T-helper 22 cell (primary cell): ENCODE data around the gene ASTN1.
"Not testable (repeated sequence)": the region's sequence is repeated elsewhere in the genome, so short reads cannot be mapped to it uniquely, and the experiment has no call there.

Experiments
- DNase-seq: peaks from one replicate; pipeline ENCODE4 v3.0.0-alpha.2; 2020; ENCODE audit warnings: low read depth

Gene ASTN1

DNA sequence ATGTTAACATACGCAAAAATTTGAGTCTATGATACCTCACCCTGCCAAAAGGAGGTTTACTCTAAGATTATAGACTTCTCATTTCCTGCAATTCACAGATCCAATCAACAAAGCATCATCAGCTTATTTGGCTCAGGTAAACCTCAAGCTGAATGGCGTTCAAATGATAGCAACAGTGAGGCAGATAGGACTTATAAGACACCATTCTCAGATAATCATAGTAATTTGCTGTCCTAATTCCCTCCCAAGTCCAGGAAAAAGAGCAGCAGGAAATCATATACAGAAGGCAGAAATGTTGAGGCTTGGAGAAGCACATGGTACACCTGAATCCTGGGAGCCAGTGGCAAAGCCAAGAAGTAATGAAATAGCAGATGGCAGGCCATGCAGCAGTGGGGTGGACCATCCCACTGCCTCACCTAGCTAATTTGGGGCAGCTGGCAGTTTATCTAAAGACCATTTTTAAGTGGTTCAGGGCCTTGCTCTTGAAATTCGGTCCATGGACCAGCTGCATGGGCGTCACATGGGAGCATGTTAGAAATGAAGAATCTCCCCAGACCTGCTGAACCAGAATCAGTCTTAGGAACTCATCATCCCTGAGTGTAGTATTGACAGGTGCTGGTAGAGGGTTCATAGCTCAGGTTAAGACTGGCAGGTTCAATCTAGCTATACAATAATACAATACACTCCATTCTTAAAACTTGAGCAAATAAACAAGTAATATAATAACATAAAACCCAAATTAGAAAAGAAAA is 57.7 kb downstream of the ASTN1 start:
- DNase-seq: no peak

DNA sequence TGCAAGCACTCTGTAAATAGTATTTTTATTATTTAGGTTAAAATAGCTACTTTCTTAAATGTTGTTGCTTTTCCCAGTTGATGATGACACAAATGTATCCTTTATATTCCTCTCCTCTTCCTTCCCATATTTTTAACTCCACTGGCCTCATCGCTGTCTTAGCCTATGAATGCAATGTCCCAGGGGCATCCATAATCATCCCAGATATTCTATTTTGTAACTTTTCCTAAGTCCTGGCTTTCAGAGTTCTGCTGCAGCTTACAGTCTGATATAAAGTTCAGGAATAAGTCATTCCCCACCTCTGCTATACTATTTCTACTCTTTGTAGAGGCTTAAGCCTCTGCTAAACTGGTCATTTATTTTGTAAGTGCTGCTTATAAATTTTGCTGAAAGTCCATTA is 58.3 kb downstream of the ASTN1 start:
- no peak for DNase-seq

DNA sequence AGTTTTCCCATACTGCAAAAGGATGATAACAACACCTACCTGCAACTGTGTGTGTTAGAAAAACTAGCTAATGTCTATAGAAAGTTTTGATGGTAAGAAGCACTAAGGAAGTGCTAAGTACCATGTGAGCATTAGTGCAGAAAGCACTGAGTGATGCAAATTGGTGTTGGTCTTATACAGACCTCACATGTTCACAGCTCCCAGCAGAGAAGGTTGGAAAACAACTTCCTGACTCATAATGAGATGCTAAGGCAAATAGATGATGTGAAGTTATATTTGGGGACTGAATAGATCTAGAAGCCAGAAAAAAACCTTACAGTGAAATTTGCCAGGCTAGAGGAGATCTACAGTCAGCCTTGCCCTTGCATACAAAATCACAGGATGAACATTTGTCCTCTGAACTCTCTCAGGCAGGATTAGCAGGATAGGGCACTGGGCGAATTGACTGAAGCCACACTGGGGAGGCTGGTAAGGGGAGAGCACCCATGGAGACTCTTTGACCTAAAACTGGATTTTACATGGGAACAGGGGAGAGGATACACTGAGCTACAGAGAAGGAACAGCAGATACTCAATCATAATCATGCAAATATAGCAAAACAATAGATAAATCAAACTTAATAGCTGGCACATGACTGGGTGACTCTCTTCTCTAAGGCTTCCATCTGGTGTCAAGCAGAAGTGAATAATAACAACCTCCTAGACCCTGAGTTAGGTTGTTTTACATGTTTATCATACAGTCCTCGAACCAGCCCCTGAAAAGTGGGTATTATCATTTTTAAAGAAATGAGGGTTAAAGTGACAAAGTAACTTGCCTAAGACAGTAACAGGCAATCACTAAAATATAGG is 61.3 kb downstream of the ASTN1 start:
- no peak for DNase-seq

DNA sequence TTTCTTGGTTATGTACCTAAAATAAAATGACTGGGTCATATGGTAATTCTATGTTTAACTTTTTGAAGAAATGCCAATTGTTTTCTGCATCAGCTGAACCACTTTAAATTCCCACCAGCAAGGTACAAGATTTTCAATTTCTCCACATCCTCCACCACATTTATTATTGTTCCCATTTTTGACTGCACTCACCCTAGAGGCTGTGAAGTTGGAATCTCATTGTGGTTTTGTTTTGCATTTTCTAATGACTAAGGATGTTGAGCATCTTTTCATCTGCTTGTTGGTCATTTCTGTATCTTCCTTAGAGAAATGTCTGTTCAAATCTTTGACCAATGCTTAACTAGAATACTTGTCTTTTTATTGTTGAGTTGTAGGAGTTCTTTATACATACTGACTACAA is 72.5 kb downstream of the ASTN1 start:
- no peak for DNase-seq

DNA sequence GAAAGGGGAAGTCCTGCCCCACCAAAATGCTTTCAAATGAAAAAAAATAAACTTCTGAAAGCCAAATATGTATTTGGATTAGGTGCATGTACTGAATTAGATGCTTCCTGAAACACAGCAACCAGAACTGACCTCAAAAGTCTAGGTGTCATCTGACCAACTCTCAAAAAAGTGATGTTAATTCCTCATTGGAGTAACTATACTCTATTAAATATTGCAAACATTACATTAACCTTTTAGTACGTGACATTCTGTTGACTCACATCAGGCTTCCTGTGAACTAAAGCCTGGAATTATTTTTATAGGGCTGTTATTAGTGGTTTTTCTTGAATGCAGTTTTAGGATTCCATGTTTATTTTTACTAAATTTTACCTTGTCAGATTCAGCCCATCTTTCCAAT is 73.5 kb downstream of the ASTN1 start:
- no peak for DNase-seq

DNA sequence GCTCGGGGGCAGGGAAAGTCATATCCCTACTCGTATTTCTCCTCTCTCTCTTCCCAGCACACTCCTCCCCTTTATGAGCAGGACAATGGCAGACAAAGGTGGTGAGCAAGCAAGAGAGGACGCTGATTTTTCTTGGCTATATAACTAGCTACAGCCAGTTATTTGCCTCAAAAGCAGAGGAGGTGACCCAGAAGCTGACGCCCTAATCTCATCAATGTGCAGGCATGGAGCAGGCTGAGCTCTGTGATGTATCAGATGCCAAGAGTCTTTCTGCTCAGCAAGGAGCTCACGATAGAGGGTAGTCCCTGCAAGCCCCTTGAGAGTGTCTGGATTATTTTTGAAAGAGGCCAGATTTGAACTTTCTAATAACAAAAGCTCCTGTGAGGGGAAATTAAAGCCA is 75.5 kb downstream of the ASTN1 start:
- DNase-seq: no peak

DNA sequence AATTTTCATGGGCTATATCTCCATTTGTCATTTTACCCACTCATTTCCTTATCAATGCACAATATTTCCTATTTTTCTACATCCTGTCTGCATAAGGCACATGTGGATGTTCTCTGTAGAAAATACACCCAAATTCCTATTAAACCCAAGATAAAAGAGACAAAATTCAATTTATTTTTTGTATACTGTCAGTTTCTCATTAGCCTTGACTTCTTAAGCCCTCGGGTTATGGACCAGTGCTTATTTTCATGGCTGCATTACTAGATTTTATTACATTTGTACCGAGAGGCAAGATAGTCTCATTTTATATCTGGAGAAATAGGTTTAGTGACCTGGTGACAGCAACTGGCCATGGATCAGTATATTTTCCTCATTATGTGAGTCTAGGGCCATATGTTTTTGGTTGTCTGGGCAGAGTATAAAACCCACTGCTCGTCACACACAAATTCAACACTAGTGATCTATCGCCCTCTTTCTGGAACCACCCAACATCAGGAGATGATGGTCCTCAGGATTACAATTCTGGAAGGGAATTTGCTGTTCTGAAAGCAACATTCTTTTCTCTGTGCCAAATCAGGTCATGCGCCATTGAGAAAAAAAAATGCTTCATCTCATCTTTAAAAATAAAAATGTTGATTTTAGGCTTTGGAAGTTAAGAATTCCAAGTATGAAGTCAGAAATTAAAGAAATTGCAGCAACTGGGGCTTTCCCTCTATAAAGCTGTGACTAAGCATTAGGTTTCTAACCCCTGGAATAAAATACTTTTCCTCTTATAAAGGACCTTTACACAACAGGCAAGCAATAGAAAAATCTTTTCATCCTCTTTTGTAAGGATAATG is 81.4 kb downstream of the ASTN1 start:
- no peak for DNase-seq

DNA sequence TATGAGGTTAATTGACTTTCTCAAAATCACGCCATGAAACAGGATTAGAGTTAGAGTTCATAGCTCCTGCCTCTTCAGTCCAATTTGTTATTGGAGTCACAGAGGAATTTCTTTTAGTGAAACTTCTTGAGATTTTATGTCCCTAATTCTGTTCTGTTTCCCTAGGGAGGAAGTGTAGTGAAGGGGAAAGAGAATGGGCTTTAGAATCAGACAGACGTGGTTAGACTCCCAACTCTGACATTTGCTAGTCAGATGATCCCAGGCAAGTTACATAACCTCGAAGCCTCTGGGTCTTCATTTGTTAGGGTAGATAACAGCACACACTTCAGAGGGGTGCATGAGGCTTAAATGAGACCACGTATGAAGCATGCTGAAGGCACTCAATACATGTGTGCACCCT is 83.9 kb downstream of the ASTN1 start:
- DNase-seq: no peak

DNA sequence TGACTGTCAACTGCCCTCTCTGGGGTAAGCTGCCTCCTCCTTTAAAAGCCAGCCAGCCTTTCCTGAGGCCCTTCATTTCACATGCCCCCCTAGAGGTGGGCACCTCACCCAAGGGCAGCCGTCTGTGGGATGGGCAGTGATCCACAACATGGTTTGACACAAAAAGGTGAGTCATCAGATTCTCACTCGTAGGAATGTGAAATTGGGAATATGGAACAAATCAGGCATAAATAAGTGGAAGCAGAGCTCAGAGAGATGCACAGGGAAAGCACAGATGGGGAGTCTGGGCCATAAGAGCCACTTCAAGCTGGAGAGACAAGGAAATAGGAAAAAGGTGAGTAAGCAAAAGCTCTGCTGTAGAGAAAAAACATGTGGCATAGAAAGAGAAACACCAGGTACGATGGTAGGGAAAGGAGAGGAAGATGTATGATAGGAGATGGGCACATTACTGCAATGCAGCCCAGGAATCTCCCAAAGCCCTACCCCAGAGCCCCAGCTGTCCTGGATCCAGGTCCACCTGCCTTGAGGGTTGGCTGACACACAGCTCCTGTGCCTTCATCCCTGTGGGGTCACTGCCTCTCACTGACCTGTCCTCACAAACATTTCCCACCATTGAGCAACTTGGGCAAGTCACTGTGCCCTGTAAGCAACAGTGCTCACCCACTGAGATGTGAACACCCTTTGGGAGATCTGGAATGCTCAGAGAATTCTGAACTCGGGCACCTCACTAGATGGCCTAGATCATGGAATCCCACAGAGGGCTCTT is 86.6 kb downstream of the ASTN1 start:
- no peak for DNase-seq

DNA sequence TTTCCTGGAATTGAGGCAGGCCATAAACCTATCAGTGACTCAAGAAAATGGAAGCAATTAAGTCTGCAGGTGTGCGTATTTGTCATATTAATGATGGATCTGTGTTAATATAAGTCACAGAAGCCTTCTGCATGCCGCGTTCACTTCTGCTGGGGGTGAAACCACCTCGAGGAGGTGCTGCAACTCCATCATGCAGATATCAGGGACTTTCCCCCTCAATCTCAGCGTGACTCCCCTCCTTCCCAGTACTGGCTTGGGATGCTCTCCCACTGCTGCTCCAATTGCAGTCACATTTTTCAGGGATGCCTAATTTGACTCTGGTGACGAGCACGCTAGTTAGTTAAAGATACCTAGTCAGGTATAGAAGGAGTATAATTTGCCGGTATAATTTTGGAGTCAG is 87.5 kb downstream of the ASTN1 start:
- no peak for DNase-seq

DNA sequence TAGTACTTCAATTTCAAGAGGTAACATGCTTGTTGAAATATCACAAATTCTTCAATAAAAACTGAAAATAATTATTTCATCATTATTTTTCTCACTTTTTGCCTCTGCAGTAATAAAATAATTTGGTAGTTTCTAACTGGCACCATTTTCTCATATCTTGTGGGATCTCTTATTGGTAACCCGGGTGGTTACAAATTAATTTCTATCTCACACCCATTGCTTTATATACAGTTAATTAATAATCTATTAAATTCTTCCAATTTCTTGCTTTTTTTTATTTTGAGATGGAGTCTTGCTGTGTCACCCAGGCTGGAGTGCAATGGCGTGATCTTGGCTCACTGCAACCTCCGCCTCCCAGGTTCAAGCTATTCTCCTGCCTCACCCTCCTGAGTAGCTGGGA is 89.7 kb downstream of the ASTN1 start:
- not testable (repeated sequence) for DNase-seq

DNA sequence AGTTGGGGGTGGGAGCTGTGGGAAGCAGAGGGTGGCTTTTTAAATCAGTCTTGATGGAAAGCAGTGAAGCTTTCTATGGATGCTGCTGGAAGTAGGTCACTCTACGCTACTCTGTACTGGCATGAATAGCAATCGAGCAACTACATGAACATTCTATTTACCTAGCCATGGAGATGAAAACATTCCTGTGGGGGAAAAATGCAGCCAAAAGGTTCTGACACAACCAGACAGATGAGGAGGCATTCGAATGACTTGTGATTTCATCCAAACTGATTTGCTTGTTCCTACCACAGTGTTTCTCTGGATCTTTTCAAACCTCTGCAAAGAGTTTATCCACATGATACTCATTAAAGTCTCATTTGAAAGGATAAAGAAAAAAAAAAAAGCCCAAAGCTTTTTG is 95.0 kb downstream of the ASTN1 start:
- DNase-seq: no peak

DNA sequence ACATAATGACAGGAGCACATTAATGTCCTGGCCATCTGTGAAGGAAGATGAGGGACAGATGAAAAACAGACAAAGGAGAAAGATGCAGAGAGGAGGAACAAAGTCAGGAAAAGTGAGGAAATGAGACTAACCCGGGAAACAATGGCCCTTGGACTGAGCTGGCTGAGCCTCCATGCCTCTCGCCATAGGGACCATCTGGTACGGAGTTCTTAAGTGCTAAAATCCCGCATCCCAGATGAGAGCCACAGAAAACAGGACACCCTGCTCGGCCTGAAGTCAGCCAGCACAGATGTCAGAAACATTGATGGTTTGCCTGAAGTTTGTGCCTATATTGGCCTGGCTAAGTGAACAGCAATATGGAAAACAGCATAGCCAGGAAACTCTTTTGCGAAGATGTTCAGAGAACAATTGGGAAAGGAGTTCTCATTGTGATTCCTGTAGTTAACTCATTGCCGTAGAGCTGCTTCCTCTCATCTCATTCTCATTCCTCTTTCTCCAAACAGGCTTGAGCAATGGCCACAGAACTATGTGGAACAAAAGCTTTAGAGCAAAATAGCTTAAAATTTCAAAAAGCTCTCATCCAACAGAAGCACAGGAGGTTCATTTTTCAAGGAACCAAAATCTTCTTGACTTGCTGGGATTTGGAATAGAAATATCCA is 96.6 kb downstream of the ASTN1 start:
- no peak for DNase-seq

DNA sequence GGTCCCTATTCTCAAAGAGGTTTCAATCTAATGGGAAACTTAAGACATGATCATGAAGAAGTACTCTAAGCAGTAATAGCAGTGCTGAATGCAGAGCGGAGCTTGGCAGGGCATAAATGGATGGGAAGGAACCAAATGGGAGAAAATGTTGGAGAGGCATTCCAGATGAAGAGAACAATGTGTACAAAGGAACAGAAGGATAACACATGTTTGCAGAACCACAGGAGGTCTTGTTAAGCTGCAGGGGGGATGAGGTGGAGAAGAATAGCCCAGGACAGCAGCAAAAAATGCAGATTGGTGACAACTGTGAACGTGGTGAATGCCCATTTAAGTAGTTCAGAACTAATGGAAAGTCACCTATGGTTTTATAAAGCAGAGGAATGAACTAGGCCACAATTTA is 99.1 kb downstream of the ASTN1 start:
- DNase-seq: no peak

DNA sequence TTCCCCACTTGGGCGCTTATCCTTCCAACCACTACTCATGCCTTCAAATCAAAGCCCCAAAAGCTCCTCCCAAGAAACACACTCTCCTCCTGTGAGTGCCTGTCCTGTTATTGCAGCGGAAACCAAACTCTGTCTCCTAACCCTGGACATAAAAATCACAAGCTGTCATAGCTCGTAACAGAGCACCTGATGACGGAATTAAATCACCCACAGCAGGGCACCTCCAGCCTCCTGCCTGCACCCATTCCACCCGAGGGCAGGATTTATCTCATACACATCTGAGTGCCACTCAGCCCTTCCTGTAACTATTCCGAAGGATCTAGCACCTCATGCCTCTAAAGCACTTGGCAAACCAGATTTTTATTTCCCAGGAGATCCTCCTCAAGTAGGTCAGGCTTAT is 100.9 kb downstream of the ASTN1 start:
- no peak for DNase-seq

DNA sequence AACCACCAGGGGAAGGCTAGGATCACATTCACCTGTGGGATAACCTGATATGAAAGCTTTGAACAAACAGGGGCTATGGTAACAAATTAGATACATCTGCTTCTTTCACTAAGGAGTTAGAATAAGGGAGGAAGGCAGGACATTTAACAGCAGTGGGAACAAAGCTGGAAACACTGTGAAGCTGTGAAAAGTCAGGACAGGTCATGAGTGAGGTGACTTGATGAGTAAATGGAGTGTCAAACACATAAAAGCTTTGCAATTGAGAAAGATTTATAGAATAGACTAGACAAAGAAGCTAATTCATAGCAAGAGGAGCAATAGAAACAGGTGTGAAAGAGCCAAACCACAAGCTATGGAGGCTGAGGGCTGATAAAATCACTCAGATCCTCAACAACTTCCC is 110.0 kb downstream of the ASTN1 start:
- no peak for DNase-seq

DNA sequence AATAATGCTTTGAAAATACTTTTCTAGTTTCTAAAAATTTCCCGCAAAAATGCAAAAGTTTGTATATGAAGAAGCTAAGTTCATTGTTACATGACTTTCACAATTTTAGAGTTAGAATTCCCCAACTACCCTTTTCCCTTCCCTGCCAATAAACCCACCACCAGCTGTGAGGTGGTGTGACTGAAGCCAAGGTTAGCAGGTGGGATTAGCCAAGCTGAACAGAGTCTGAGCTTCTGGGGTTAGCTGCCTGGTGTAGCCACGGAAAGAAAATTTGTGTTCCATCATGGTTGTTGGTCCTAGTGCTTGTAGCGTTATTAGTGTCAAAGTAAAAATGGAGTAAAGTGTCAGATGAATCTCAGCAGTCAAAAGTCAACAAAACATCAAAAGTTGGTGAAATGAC is 110.9 kb downstream of the ASTN1 start:
- DNase-seq: no peak

DNA sequence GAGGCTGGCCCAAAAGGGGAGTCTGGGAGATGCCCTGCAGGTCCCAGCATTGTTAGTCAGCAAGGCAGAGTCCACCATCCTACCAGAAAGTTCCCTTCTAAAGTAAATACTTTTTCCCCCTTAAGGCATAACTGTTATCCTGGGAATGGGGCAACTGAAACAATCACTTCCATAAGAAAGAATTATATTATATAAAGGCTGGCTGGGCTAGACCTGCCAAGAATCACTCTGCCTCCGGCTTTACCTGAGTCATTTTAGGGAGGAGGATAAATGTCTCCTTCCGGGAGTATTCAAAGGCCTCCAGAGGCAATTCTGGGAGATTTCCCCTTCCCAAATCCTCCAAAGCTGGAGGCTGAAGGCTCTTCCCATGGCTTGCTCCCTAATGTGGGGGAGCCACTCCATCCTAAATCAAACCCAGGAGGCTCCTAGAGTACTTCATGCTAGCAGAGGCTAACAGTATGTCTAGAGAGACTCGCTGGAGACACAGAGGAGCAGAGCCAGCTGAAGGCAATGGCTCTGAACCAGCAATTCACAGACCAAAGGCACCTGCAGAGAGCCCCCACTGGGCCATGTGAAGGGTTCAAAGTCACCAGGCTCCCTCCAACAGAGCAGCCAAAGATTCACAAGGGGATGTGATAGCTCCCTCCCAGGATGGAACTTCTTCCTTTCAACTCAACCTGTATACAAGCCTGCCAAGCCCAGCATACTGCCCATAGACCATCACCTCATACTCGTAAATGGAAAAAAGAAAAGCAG is 116.0 kb downstream of the ASTN1 start:
- DNase-seq: no peak

DNA sequence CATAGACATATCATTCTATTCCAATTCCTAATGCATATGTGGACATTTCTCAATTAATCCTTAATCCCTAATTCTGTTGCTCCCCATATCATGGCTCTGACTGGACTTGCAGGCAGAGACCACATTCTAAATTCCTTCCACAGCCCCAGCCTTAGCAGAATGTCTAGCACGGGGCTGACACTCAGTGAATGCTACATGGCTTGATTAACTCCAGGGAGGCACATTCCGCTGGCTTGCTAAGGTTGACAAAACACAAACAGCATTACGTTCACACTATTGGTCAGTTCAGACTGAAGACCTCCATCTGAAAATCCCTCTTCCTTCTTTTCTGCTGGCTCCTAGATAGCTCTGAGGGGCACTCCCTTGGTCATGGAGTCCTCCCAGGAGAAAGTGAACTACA is 119.4 kb downstream of the ASTN1 start:
- DNase-seq: no peak

DNA sequence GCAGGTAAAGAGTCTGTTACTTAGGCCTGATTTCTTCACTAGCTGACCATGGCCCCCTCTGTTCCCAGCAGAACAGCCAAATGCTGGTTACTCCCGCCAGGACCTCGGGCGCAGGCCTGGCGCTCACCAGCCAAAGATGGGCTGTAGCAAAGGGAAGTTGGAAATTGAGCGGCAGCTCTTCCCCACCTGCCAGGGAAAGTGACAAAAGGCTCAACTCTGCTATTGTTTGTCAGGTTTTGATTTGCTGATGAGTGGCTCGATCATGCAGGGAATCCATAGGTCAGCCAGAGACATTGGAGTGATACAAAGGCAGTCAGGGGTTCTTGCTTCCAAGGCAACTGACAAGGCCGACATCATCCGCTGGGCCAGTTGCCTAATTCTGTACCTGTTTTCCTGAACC is 120.1 kb downstream of the ASTN1 start:
- no peak for DNase-seq

DNA sequence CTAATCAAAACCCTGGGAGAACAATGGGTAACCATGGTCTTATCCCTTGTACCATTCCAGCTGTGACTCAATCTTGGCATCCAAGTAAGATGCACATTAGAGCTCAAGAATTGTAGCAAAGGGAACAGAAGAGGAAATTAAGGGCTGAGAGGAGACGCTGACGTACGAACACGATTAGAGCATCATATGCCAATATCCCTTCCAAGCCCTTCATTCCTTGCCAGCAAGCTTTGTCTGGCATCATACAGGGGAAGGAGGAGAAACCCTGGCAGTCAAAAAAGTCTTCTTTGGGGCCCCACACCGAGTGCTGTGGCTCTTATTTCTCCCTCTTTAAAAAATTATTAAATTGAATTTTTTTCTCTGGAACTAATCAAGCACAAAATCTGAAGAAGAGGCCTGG is 120.9 kb downstream of the ASTN1 start:
- DNase-seq: no peak
